ENCODE results near the gene TMEM165.

Gene TMEM165

DNA sequence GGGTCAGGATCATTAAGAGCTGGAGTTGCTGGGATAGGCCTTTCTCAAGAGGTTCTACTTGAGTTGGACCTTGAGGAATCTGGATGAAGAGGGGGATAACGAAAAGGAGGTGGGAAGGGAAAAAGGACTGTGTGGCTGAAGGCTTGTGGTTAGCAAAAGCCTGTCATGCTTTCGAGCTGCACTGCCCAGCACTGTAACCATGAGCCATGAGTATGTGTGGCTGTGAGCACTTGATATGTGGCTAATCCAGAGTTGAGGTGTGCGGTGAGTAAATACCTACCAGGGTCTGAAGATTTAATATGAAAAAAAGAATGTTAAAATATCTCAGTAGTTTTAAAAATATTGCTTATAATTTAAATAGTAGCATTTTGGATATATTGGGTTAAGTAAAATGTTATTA is 11.4 kb downstream of the TMEM165 start:
- DNase-seq = no peak

DNA sequence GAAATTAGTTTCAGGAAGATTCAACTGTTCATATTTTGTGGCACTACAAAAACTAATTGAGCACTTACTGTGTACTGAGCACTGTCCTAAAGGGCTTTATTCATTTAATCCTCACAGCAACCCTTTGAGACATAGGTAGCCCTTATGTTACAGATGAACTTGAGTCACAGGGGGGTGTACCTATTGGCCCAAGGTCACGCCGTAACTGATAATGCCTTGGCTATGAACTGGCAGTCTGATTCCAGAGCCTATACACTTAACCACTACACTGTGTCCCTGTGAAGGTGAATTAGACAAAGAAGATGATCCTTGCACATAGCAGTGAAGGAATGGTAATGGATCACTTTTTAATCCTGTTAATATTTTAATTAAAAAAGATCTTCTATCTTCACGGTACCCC is 12.0 kb downstream of the TMEM165 start:
- DNase-seq = no peak

- no peak for DNase-seq
Observed at GRCh38 chr4:55409468-55410171, 13.9 kb downstream of the TMEM165 start.

DNA sequence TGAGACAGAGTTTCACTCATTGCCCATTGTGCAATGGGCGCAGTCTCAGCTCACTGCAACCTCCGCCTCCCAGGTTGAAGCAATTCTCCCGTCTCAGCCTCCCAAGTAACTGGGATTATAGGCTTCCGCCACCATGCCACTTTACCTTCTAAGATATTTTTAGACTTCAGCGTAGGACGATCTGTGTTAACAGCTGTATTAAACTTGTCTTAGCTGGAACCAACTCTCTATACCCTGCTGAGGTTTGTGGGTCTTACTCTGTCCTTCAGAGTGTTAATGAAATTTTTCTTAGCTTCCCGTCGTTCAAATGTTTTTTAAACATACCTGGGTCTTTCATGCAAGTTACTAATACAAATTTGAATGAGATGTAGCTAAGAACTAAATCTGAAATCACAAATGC is 14.7 kb downstream of the TMEM165 start:
- no peak for DNase-seq

DNA sequence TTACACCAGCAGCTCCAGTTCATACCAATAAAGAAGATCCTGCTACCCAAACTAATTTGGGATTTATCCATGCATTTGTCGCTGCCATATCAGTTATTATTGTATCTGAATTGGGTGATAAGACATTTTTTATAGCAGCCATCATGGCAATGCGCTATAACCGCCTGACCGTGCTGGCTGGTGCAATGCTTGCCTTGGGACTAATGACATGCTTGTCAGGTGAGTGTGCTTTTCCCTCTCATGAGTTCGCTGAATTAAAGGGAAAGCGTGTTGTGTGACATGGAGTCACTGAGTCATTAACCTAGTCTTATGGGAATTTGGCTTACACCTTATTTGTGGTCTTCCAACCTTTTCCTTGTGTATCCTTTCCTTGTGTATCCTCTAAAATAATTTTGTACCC is 15.9 kb downstream of the TMEM165 start:
- DNase-seq = no peak

DNA sequence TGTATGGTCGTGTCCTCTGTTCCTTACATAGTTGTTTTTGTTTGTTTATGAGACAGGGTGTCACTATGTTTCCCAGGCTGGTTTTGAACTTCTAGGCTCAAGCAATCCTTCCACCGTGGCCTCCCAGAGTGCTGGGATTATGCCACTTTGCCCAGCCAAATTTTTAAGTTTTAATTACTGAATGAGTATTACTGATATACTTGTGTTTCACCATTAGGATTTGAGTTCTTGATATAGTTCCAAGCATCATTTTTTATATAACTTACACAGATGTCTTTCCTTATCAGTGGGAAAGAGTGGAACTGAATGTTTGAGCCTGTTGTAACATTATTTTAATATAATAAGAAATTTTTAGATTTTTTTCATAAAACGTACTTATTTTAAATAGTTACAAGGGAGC is 20.4 kb downstream of the TMEM165 start:
- no peak for DNase-seq

- no peak for DNase-seq
Observed at GRCh38 chr4:55424791-55425190, 29.0 kb downstream of the TMEM165 start.

DNA sequence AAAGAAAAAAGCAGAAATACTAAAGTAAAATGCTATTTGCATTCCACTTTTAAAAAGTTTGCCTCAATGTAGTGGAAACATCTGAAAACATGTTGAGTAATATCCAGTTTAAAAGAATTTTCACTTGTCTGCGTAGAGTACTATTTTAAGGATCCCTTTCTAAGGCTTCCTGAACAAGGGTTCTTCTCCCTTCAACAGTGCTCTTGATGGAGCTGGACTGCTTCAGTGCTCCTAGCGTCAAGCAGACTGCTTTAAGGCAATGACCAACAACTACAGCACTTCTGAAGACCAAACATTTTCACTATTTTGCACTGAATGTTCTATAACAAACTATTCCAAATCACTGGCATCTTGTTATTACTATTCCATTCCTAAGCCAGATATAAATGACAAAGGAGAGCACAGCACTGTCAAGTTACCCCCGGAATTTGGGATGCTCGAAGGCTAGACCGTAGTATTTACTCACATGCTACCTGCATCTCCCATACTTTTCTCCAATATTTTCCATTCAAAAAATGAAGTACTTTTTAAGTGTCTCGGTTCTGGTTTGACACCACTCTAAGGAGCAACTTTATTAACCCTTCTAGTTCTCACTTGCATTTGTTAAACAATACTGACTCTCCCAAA is 36.1 kb downstream of the TMEM165 start:
- no peak for DNase-seq

GRCh38 chr4:55435141-55435841 is 39.5 kb downstream of the TMEM165 start:
- no peak for DNase-seq

- DNase-seq = no peak
Observed at GRCh38 chr4:55437356-55437796, 41.6 kb downstream of the TMEM165 start.

DNA sequence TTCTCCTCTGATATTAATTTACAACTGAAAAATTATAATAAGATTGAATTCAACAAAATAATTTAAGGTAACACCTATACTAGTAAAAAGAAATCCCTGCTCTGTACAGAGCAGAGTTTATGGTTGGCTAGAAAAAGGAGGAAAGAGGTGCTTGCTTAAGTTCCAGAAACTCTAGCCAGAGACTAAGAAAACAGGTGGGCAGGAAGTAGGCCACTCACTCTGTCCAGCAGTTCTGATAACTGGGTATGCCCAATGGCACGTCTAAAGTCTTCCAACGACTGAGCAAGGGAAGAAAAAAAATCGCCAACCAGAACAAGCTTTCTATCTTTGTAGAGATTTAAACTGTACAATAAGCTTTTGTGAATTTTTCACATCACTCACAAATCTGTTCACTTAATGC is 42.1 kb downstream of the TMEM165 start:
- no peak for DNase-seq

GRCh38 chr4:55438314-55438713 is 42.6 kb downstream of the TMEM165 start:
- no peak for DNase-seq

GRCh38 chr4:55439023-55439422 is 43.3 kb downstream of the TMEM165 start:
- no peak for DNase-seq

DNA sequence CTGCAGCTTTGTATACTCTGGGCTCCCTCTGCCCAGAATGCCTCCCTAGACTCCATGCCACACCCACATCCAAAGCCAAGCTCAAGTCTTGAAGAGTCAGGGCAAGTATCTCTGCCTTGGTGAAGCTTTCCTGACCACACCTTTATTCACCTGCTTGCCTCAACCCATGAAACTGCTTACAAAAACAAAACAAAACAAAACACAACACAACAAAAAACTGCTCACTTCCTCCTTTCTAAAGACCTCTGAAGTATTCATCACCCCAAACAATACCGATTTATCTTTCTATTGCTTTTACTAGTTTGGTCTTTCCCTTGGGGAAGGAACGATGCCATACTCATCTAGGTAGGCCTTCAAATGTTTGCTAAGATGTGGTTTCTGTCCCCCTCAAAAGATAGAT is 45.0 kb downstream of the TMEM165 start:
- no peak for DNase-seq

DNA sequence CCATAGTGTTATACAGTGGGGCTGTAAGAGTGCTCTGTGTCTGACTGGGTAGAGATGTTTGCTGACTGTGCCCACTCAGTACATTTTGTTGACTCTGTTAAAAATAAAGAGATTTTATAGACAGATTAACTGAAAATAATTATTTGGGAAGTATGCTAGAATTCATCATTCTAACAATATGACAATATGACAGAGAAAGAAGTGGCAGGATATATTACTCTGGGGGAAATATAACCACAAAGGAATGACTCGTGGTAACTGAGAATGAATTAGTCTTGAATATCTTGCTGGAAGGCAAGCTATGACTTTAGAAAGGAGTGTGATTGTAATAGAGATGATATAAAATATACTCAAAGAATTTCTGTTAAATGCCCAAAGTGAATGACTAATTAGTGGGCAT is 46.8 kb downstream of the TMEM165 start:
- no peak for DNase-seq

DNA sequence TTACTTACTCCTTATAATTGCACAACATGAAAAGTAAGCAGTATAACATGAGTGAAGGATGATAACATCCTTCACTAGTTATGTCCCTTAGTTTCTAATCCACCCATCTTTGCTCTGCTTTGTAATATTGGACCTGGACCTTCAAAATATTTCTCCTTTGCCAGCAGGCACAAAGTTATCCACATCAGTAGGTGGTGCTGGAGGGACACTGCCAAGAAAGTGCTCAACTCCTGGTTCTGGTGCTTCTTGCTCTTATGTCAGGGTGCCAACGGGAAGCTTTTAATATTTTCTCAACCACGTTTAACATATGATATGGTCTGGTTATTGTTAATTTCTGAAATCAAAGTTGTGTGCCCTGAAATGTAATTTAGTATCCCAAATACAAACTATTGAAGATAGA is 49.1 kb downstream of the TMEM165 start:
- DNase-seq = peak in 1 of 2 experiments; percentile 20

GRCh38 chr4:55445921-55446577 is 50.3 kb downstream of the TMEM165 start:
- DNase-seq = no peak

GRCh38 chr4:55446578-55446922 is 50.8 kb downstream of the TMEM165 start:
- no peak for DNase-seq

- DNase-seq = no peak
Observed at GRCh38 chr4:55447108-55447708, 51.5 kb downstream of the TMEM165 start.

- no peak for DNase-seq
Observed at GRCh38 chr4:55447831-55448230, 52.1 kb downstream of the TMEM165 start.

DNA sequence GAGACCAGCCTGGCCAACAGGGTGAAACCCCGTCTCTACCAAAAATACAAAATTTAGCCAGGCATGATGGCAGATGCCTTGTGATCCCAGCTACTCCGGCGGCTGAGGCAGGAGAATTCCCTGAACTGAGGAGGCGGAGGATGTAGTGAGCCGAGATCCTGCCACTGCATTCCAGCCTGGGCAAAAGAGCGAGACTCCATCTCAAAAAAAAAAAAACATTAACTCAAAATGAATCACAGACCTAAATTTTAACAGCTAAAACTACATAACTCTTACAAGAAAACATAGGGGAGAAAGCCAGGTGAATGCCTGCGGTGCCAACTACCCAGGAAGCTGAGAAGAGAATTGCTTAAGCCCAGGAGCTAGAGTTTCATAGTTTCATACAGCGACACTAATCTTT is 54.8 kb downstream of the TMEM165 start:
- no peak for DNase-seq

GRCh38 chr4:55458164-55458563 is 62.4 kb downstream of the TMEM165 start:
- DNase-seq = no peak

- DNase-seq = no peak
Observed at GRCh38 chr4:55458611-55459010, 62.9 kb downstream of the TMEM165 start.
